Neural progenitor cell (in vitro differentiated cells): ENCODE results near the gene MADD.

Experiments used
- CTCF ChIP-seq: fragments of 200-600 bp; sonication (generic); IDR thresholded peaks from 2 replicates; pipeline ENCODE4 v1.5.1; 2017; ENCODE audit warnings: antibody characterized with exemption, mild to moderate bottlenecking
- EZH2 ChIP-seq: fragments of 200-600 bp; sonication (generic); IDR thresholded peaks from 2 replicates; pipeline ENCODE4 v1.6.1; 2017; ENCODE audit warnings: antibody characterized with exemption, mild to moderate bottlenecking, moderate library complexity

- TF ChIP-seq CTCF (no peak), EZH2 (no peak)
These were observed 57.1 kb downstream of the MADD start for GRCh38 chr11:47327025-47327424.
